ENCODE results near the gene ARL3.
A peak's percentile ranks its signal among the peaks of the same experiment; 100 is the strongest.
"Not testable (repeated sequence)": the region's sequence is repeated elsewhere in the genome, so short reads cannot be mapped to it uniquely, and the experiment has no call there.

ARL3 gene, protein sequence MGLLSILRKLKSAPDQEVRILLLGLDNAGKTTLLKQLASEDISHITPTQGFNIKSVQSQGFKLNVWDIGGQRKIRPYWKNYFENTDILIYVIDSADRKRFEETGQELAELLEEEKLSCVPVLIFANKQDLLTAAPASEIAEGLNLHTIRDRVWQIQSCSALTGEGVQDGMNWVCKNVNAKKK

DNA sequence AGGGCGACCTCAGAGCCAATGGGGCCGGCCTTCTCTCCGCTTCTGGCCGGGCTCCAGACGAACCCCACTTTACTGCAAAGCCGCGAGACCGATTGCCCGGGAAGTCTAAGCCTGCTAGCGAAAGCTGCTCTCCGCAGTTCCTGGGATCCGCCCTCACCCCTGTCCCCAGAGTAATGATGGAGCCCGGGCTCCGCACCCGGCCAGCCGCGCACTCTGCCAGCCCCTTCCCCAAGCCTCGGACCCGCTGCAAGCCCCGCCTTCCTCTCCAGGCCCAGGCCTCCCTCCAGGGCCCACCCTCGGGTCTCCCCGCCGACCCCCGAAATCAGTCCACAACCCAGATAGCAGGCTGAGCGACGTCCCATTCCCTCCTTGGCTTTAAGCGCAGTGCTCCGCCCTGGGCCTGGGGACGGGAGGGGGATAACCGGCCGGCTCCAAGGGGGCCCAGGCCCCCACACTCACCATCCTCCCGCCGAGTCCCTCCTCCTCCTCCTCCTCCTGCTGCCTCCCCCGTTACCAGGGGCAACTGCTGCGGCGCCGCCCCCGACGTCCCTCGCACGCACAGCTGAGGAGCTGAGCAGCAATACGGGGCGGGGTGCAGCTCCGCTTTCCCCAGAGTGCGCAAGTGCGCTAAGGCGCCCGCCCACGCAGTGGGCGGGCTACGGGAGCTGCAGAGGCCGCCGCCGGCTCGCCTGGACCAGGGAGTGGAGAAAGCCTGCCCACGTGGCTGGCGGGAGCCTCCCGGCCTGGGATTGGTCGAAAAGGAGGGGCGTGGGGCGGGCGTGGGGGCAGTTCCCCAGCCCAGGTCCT lies at the start of gene ARL3:
Gene ARL3, minus strand, starts transcription at position 584 of the 807 bp plus-strand sequence. Its CDS starts 122 bp downstream, at position 462.
- DNase-seq: peak; percentile 85

DNA sequence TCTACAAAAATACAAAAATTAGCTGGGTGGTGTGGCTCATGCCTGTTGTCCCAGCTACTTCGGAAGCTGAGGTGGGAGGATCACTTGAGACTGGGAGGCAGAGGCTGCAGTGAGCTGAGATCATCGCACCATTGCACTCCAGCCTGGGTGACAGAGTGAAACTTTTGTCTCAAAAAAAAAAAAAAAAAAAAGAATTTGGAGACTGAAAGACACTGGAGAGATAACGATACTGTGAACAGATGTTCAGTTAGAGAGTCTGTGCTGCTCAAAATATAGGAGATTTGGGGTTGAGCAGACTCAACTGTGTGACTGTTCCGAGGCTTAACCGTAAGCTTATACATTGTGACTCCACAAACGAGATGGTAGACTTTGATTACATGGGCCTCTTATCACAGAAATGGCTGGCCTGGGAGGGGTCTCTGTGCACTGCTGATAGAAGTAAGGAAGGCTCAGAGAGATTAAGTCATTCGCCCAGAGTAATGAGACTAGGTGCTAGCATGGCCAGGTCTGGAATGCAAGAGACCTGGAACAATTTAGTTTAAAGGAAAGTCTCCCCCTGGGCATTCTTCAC lies 48.9 kb upstream of the ARL3 start:
- DNase-seq: no peak

DNA sequence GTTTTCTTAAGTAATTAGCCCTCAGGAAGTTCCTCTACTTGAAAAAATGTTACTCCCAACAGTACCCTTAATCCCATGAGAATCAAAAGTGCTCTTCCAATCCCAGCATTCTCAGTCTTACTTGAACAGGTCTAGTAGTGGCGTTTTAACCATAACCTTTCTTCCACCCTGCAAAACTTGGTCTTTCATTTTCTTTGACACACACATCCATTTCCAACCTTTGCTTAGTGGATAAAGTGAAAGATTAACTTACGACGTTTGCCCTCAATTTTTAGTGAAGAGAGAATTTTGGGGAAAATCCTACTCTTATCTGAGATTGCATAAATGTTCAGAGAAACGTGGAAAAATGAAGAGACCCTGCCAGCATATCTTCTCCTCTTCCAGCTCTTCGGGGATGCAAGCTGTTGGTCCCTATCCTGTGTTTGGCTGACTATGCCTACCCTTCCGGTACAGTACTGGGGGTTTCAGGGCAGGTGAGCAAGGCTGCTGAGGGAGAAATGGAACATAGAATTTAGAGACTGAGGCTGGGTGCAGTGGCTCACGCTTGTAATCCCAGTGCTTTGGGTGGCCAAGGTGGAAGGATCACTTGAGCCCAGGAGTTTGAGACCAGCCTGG lies 48.3 kb upstream of the ARL3 start:
- DNase-seq: no peak

DNA sequence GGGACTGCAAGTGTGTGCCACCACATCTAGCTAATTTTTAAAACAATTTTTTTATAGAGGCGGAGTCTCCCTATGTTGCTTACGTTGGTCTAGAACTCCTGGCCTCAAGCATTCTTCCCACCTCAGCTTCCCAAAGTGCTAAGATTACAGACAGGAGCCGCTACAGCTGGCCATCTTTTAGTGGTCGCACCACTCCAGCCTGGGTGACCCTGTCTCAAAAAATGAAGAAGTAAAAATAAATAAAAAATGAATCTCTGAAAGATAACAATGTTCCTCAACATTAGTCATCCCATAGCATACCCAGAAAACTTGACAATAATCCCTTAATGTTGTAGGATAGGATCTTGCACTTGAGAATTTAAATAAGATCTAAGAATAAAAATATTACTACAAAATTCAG lies 47.8 kb upstream of the ARL3 start:
- no peak for DNase-seq

DNA sequence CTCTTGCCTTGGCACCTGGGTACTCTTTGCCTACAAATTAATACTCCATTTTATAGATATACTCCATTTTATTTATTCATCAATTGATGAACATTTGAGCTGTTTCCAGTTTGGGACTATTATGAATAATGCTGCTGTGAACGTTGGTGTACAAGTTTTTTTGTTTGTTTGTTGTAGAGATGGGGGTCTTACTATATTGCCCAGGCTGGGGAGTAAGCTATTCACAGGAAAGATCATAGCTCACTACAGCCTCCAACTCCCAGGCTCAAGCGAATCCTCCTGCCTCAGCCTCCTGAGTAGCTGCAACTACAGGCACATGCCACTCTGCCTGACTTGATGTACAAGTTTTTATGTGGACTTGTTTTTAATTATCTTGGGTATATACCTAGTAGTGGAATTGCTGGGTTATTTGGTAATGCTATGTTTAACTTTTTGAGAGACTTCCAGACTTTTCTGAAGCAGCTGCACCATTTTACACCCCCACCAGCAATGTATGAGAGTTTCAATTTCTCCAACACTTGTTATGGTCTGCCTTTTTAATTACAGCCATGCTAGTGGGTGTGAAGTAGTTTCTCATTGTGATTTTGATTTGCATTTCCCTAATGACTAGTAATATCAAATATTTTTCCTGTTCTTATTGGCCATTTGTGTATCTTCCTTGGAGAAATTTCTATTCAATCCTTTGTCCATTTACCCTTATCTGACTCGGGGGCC lies 45.5 kb upstream of the ARL3 start:
- no peak for DNase-seq

DNA sequence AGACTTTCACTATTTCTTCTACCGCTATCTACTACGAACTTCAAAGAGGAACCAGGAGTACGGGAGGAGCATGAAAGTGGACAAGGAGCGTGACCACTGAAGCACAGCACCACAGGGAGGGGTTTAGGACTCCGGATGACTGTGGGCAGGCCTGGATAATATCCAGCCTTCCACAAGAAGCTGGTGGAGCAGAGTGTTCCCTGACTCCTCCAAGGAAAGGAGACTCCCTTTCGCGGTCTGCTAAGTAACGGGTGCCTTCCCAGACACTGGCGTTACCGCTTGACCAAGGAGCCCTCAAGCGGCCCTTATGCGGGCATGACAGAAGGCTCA lies 44.7 kb upstream of the ARL3 start:
- not testable (repeated sequence) for DNase-seq

DNA sequence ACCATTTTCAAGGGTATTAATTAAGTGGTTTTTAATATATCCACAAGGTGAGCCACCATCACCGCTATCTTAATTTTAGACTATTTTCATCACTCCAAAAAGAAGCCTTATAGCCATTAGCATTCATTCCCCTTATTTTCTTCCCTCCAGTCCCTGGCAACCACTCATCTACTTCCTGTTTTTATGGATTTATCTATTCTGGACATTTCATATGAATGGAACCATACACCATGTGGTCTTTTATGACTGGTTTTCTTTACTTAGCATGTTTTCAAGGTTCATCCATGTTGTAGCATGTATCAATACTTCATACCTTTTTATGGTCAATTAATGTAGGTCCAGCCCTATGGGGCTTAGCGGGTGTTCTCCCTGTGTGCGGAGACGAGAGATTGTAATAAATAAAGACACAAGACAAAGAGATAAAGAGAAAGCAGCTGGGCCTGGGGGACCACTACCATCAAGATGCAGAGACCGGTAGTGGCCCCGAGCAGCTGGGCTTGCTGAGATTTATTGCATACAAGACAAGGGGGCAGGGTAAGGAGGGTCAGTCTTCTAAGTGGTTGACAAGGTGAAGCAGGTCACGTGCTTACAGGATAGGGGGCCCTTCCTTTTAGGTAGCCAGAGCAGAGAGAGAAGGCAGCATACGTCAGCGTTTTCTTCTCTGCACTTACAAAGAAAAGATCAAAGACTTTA lies 44.2 kb upstream of the ARL3 start:
- no peak for DNase-seq

DNA sequence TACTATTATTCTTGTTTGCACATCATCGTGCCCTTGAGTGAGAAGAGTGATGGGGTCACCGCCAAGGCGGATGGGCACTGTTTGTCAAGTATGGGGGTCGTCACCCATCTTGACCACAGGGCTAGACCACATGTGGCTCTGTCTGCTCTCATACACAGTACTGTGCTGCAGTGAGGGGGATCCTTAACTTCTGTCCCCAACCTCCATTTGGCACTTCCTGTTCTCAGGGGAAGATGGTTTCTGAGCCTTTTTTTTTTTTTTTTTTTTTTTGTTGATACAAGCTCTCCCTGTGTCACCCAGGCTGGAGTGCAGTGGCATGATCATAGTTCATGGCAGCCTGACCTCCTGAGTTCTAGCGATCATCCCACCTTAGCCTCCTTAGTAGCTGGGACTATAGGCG lies 43.1 kb upstream of the ARL3 start:
- no peak for DNase-seq

DNA sequence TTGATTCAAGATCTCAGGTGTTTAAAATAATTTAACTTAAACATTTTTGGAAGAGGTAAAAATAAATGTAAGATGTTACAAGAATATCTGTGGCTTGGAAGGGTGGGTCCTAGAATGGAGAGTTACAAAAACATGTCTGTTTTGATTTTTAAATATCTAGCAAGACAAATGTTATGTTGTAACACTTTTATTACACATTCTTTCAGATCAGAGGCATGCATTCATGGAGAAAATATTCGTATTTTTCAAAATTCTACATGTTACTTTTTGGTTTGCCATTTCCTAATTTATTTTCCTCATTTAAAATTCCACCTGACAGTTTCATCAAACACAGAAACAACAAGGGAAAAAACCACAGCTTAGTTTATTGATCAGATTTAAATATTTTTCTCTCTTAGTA lies 39.5 kb upstream of the ARL3 start:
- no peak for DNase-seq

DNA sequence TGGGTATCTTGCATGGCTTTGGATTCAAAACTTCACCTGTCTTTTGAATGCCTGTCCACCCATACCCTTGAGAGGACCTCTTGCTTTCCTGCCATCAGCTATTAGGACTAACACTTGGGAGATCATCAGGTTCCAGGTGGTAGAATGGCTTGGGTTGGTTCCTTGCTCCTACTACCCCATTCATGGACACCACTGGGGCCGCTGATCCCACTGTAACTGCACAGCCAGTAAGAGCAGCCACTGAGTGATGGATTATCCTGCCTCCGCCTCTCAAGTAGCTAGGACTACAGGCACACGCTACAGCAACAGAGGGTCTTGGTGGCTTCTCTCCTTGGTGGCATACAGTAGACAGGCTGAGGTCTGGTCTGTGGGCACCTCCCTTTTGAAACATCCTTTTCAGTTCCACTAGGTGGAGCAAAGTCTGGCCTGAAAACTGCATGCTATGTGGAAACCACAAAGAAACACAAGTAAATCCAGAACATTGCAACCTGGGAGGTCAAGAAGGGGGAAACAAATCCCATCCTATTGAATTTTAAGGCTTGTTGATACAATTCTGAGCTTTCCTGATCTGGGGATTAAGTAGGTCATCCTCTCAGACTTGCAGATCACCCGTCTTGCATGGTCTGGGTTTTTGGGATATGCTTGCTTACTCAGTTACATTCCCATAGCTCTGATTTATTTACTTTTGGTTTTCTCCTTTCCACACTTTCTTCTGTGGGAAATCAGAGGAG lies 38.9 kb upstream of the ARL3 start:
- DNase-seq: no peak

DNA sequence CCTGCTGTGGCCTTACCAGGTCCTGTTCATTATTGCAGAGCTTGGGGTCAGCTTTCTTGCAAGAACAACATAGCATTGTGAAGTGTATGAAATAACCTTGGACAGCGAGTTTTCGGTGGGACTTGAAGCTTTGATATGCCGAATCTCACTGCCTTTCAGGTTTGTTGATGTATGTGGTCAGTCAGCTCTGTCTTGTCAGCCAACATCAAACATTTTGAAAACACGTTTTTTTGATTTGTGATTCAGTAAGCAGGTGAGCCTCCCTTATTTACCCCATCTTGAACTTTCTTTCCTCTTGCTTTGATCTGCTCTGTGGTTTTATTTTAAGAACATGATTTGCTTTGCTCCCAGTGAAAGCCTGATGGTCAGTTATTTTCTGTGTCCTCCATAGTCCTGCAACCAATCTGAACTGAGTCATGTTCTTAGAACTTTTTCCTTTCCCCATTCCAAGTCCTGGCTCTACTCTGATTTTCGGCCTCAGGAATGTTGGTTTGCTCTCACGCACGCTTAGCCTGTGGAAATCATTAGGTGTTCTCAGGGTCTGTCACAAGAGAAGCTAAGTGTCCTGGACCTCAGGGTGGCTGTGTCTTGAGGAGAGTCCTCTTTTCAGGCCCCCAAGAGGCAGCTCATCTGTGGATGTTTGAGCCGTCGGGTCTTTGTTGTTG lies 38.2 kb upstream of the ARL3 start:
- DNase-seq: no peak

DNA sequence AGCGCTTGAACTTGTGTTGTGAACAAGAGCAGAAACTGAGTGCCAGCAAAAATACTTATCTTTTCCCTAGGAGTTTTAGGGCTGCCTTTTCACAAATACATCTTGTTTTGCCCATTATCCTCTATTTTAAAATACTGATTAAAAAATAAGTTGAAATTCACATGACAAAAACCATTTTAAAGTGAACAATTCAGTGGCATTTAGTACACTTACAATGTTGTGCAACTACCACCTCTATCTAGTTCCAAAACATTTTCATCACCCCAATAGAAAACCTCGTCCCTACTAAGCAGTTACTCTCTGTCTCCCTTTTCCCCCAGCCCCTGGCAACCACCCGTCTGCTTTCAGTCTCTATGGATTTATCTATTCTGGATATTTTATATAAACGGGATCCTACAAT lies 31.0 kb upstream of the ARL3 start:
- DNase-seq: no peak

DNA sequence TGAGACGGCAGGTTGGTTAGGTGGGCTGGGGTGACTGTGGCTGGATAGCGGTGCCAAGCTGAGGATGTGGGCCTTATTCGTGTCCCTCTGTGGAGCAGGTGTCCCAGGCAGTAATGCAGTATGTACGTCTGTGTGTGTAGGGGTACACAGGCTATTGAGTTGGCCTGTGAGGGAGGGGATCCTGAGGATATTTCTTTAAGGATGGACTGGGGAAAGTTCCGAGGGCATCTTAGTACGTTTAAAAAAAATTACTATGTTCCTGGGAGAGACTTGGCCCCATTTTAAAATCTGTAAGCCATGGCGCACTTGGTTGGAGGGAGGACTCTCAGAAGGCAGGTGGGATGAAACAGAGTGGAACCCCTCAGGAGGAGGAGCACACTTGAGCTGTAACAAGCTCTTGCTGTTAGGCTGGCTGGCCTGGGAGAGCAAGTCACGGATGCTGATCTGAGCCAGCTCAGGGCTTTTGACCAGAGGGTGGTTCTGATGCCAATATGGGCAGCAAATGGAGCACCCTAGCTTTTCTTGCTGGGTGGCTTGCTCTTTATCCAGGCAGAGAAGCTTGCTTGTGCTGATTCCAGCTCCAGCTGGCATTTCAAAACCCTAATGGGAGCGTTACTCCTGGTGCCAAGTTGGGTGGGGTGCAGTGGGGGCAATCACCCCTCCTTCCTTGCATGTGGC lies 30.3 kb upstream of the ARL3 start:
- DNase-seq: no peak

DNA sequence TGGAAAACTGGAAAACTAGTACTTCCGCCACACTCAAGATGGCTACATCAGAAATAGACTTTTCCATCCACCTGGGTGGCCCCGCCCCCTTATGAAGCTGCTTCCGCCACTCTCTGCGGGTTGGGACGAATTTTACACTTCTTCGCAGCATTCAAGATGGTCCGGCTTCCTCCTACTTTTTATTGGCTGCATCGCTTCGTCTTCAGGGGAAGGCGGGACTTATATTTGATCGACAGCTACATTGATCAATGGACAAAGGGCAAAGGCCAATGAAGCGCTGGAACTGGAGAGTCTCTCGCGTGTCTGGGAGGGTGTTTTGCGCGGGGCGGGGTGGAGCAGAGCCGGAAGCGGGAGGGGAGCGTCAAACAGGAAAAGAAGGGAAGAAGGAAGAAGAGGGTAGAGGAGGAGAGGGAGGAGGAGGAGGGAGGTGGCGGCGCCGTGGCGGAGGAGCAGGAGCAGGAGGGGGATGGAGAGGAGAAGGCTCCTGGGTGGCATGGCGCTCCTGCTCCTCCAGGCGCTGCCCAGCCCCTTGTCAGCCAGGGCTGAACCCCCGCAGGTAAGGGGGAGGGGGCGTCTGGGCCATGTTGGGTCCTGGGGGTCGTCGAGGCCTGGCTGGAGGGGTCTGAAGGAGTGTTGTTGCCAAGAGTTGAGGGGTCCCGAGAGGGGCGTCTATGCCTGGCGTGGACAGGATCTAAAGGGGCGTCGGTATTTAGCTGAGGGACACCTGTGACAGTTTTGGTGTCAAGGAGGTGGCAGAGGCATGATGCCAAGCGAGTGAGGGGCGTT lies 29.6 kb upstream of the ARL3 start, which contains the start of gene WBP1L:
Gene WBP1L, plus strand, starts transcription at position 361 of the 786 bp plus-strand sequence. Its CDS starts 106 bp downstream, at position 467.
- peak; percentile 94 for DNase-seq

DNA sequence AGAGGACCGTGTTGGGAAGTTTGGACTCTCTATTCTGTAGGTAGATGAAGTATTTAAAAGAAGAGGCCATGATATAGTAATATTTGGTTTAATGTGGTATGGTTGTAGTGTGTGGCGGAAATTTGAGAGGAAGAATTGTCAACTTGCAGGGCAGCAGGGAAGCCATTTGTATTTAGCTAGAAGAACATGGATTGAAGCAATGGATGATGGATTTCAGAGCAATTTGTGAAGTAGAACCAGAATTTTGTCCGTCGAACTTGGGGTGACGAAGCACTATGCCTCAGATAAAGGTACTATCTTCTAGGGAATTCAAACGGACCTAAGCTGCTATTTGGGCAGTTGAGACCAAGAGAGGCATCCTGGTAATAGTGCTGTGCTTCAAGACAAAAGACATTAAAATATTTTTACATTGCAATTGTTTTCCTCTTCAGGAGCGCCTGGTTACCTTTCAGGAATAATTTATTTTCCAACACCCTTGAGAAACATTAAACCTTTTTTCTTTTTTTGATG lies 28.9 kb upstream of the ARL3 start:
- DNase-seq: no peak

DNA sequence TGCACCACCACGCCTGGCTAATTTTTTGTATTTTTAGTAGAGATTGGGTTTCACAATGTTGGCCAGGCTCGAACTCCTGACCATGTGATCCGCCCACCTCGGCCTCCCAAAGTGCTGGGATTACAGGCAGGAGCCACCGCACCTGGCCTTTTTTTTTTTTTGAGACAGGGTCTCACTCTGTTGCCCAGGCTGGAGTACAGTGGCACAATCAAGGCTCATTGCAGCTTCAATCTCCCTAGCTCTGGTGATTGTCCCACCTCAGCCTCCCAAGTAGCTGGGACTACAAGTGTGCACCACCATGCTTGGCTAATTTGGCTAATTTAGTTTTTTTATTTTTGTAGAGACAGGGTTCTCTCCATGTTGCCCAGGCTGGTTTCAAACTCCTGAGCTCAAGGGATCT lies 28.1 kb upstream of the ARL3 start:
- not testable (repeated sequence) for DNase-seq

DNA sequence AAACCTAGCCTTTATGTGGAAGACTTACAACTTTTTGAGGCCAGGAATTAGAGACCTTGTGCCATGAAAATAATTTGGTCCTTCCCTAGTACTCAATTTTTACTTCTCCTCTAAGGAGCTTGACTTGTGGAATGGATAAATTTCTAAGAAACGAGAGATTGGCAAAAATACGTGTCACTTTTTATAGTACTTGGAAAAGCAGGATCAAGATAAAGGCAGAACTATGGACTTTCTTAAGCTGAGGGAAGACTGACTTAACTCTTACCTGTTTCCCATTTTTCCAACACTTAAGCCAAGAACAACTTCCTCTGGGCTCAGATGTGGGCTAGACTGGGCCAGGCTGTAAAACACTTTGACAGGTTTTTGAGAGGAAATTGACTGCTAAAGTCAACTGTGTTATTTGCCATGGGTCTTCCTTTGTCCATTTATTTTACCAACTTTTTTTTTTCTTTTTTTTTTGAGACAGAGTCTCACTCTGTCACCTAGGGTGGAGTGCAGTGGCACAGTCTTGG lies 27.6 kb upstream of the ARL3 start:
- no peak for DNase-seq

DNA sequence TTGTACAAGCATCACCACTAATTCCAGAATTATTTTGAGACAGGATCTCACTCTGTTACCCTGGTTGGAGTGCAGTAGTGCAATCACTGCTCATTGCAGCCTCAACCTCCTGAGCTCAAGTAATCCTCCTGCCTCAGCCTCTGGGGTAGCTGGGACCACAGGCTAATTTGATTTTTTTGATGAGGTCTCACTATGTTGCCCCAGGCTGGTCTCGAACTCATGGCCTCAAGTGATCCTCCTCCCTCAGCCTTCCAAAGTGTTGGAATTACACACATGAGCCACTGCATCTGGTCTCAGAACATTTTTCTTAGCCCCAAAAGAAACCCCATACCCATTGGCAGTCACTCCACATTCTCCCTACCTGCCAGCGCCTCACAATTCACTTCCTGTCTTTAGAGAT lies 26.0 kb upstream of the ARL3 start:
- DNase-seq: no peak

DNA sequence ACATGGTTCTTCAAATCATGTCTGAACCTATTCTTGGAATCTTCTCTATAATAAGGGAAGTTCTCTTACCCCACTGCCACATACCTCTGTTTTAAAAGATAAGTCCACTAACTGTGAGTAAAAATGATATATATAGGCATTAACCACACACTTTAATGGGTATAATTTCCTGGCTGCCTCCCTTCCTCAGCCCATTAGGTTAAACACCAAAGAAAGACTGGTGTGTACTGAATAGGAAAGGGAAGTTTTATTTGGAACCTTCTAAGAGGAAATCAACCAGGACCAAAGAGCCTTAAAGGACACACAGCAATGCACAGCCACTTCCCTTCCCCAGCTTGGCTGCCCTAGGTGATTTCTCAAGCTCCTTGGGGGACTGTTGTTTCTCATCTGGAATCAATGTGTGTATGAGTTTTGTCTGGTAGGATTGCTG lies 24.5 kb upstream of the ARL3 start:
- DNase-seq: no peak
